Stimulated activated naive B cell treated with anti-CD40 and anti-IgM and Interleukin-4, amounts not matched to agents 10 μg/mL and 1 μg/mL and 100 μg/mL, for 72 hours (primary cell): Measurements from ENCODE around the gene CEP95.

Source experiments
- ATAC-seq, 2 donors: fragments of 150-1000 bp; cut with Tn5 transposase; replicated peaks; 2 replicates each; pipeline ENCODE4 v1.10.0; 2021; ENCODE audit warnings: moderate library complexity in 1 of 2
- DNase-seq: peaks from one replicate; pipeline ENCODE4 v3.0.0; 2021
- H3K27ac Mint-ChIP-seq: one replicate; pipeline ENCODE4 v1.8.0; 2022; ENCODE audit warnings: mild to moderate bottlenecking, mixed read lengths
- H3K27me3 Mint-ChIP-seq, 2 donors: one replicate each; pipeline ENCODE4 v1.8.0; 2022; ENCODE audit warnings: mixed read lengths in 2 of 2
- H3K36me3 Mint-ChIP-seq, 2 donors: one replicate each; pipeline ENCODE4 v1.8.0; 2022; ENCODE audit warnings: mixed read lengths in 2 of 2, mild to moderate bottlenecking in 1 of 2
- H3K4me1 Mint-ChIP-seq, 2 donors: one replicate each; pipeline ENCODE4 v1.8.0; 2022; ENCODE audit warnings: mixed read lengths in 2 of 2, mild to moderate bottlenecking in 1 of 2
- H3K4me3 Mint-ChIP-seq, 2 donors: one replicate each; pipeline ENCODE4 v1.8.0; 2022; ENCODE audit warnings: mild to moderate bottlenecking in 2 of 2, mixed read lengths in 2 of 2, moderate library complexity in 1 of 2
- H3K9me3 Mint-ChIP-seq, 2 donors: one replicate each; pipeline ENCODE4 v1.8.0; 2022; ENCODE audit warnings: mixed read lengths in 2 of 2, mild to moderate bottlenecking in 1 of 2

Gene CEP95

DNA sequence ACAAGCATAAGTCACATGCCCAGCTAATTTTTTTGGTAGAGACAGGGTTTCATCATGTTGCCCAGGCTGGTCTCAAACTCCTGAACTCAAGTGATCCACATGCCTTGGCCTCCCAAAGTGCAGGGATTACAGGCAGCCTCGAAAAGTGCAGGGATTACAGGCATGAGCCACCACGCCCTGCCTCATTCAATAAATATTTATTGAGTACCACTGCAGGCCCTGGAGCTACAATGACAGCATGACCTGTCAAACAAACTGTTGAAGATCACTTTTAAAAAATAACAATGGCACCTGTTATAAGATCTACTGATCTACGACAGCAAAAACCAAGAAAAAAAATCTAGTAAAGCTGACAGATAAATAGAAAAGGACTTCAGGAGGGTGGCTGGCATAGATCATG, 76.3 kb downstream of the CEP95 start:
- ATAC-seq (no peak), DNase-seq (no peak)
- Mint-ChIP-seq H3K4me3 (no peak overlapping the region), H3K27ac (no peak overlapping the region), H3K9me3 (no peaks in the 10 kb centered on the region), H3K36me3 (peaks cover 6 to 19% of the 10 kb centered on the region in 2 donors), H3K4me1 (no peaks in the 10 kb centered on the region), H3K27me3 (no peaks in the 10 kb centered on the region)

DNA sequence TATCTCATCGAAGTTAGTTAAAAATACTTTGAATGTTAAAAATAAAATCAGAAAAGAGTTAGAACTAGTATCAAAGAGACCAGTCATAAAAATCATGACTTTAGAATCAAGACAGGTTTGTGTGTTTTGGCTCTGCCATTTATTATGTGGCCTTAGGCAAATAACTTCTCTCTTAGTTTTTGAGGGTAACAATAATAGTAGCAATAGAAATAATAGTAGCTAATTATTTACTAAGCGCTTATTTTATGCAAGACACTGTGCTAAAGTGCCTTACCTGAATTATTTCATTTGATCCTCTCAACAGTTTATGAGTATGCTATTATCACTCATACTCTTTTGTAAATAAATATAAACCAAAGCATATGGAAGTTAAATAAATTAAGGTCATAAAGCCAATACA, 78.4 kb downstream of the CEP95 start:
- ATAC-seq (no peak), DNase-seq (no peak)
- peaks cover 3 to 12% of the 10 kb centered on the region in 2 donors for H3K36me3 Mint-ChIP-seq
- no peaks in the 10 kb centered on the region for H3K4me1 Mint-ChIP-seq
- no peaks in the 10 kb centered on the region for H3K27me3 Mint-ChIP-seq
- no peaks in the 10 kb centered on the region for H3K9me3 Mint-ChIP-seq
- no peak overlapping the region for H3K27ac Mint-ChIP-seq
- H3K4me3 Mint-ChIP-seq: no peak overlapping the region
